ACHN (cell line): Measurements from ENCODE around the gene ZFP92.

ENCODE experiments used
- DNase-seq: peaks from one replicate; pipeline ENCODE4 v3.0.0-alpha.2; 2015
- in situ Hi-C: cut with HindIII; loops from 2 replicates; pipeline ENCODE4 v1.10.0; 2017; ENCODE audit warnings: low sequenced_read_pairs, low pct_ligation_motif_present, low pct_unique_long_range_greater_than_20kb

ZFP92 gene

GRCh38 chrX:153411255-153411987, at the start of gene ZFP92:
Gene ZFP92 (plus strand): TSS chrX:153411472. CDS start chrX:153418323, 6,851 bp downstream.
- no peak for DNase-seq
- in situ Hi-C loops = no loop called here

GRCh38 chrX:153361781-153362397, 49.4 kb upstream of the ZFP92 start:
- no peak for DNase-seq
- in situ Hi-C loops = no loop called here

GRCh38 chrX:153365670-153366069, 45.6 kb upstream of the ZFP92 start:
- in situ Hi-C loops = no loop called here
- DNase-seq = no peak

GRCh38 chrX:153366119-153366518, 45.2 kb upstream of the ZFP92 start:
- DNase-seq = no peak
- in situ Hi-C loops = no loop called here

- in situ Hi-C loops = no loop called here
- DNase-seq = no peak
Observed at GRCh38 chrX:153366878-153367538, 44.3 kb upstream of the ZFP92 start.

GRCh38 chrX:153370293-153371055, 40.8 kb upstream of the ZFP92 start:
- DNase-seq = no peak
- in situ Hi-C loops = no loop called here

- no peak for DNase-seq
- in situ Hi-C loops = no loop called here
Observed at GRCh38 chrX:153371256-153371655, 40.0 kb upstream of the ZFP92 start.

GRCh38 chrX:153372949-153373348, 38.3 kb upstream of the ZFP92 start:
- in situ Hi-C loops = no loop called here
- DNase-seq = no peak

GRCh38 chrX:153374426-153374825, 36.8 kb upstream of the ZFP92 start:
- DNase-seq = no peak
- in situ Hi-C loops = no loop called here

GRCh38 chrX:153375571-153375970, 35.7 kb upstream of the ZFP92 start:
- no peak for DNase-seq
- in situ Hi-C loops = no loop called here

- in situ Hi-C loops = no loop called here
- no peak for DNase-seq
Observed at GRCh38 chrX:153377727-153378126, 33.5 kb upstream of the ZFP92 start.

- no peak for DNase-seq
- in situ Hi-C loops = no loop called here
Observed at GRCh38 chrX:153378607-153379006, 32.7 kb upstream of the ZFP92 start.

GRCh38 chrX:153379508-153379907, 31.8 kb upstream of the ZFP92 start:
- in situ Hi-C loops = no loop called here
- DNase-seq = no peak

- DNase-seq = no peak
- in situ Hi-C loops = no loop called here
Observed at GRCh38 chrX:153379971-153380581, 31.2 kb upstream of the ZFP92 start.

- DNase-seq = no peak
Observed at GRCh38 chrX:153380691-153381090, 30.6 kb upstream of the ZFP92 start.

GRCh38 chrX:153381684-153382532, 29.4 kb upstream of the ZFP92 start:
- in situ Hi-C loops = no loop called here
- DNase-seq = peak; percentile 0

More at GRCh38 chrX:153380691-153381090, 30.6 kb upstream of the ZFP92 start:
- in situ Hi-C loops = no loop called here

- no peak for DNase-seq
- in situ Hi-C loops = no loop called here
Observed at GRCh38 chrX:153382563-153383482, 28.4 kb upstream of the ZFP92 start.
